ENCODE results near the gene OSBPL3.

Gene OSBPL3

GRCh38 chr7:24834128-24834798 is 145.7 kb downstream of the OSBPL3 start:
- no peak overlapping the region for H3K4me3 Mint-ChIP-seq
- H3K36me3 Mint-ChIP-seq: peaks cover 16% of the 10 kb centered on the region
- H3K9me3 Mint-ChIP-seq: no peaks in the 10 kb centered on the region
- H3K27me3 Mint-ChIP-seq: no peaks in the 10 kb centered on the region
- H3K27ac Mint-ChIP-seq: no peak overlapping the region
- peaks cover 22% of the 10 kb centered on the region for H3K4me1 Mint-ChIP-seq

DNA sequence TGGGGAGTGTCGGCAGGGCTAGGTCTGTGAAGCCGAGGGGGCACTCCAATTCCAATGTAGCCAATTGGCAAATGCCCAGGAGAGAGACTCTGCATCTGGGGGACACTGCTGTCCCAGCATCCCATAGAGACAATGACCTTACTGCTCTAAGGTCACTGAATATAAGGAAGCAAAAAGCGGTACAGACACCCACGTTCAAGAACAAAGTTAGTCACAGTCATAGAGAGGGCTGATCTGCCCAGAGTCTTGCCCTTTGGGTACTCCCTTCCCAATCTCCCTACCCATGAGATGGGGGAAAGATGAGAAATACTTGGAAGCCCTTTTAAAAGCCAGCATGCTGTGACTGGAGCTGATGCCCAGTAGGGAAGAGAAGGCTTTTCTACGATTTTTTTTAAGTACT is 146.4 kb downstream of the OSBPL3 start:
- H3K27me3 Mint-ChIP-seq: no peaks in the 10 kb centered on the region
- peaks cover 12% of the 10 kb centered on the region for H3K36me3 Mint-ChIP-seq
- H3K27ac Mint-ChIP-seq: no peak overlapping the region
- no peak overlapping the region for H3K4me3 Mint-ChIP-seq
- H3K9me3 Mint-ChIP-seq: no peaks in the 10 kb centered on the region
- H3K4me1 Mint-ChIP-seq: peaks cover 27% of the 10 kb centered on the region

GRCh38 chr7:24831240-24831639 is 148.7 kb downstream of the OSBPL3 start:
- Mint-ChIP-seq H3K36me3 (peaks cover 8% of the 10 kb centered on the region), H3K27me3 (no peaks in the 10 kb centered on the region), H3K4me1 (peaks cover 39% of the 10 kb centered on the region), H3K27ac (peak overlapping the region; percentile 87), H3K4me3 (no peak overlapping the region), H3K9me3 (no peaks in the 10 kb centered on the region)

DNA sequence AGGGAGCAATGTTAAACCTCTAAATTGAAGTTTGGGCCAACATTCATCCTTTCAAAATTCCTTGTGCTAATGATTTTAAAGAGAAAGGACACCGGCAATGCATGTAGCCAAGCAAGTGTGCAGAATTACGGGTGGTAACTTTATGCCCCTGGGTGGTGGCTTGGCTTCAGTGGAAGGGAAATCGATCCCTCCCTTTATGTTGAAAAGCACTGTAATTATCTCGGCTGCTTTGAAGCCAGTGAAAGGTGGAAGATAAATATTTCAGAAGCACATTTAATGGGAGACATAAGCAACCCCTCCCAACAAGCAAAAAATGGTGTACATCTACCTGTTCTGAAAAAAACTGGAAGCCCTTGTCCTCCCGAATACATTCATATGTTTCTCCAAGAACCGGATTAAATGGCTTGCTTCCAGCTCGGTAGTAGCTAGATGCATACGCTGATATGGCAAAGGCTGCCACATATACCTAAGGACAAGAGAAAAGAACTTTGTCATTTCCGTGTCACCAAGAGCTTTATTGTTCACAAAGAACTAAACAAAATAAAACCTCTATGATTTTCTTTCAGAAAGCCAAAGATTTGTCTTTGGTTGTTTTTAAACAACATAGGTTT is 149.4 kb downstream of the OSBPL3 start:
- H3K36me3 Mint-ChIP-seq: peaks cover 8% of the 10 kb centered on the region
- no peaks in the 10 kb centered on the region for H3K9me3 Mint-ChIP-seq
- H3K27ac Mint-ChIP-seq: no peak overlapping the region
- H3K4me1 Mint-ChIP-seq: peaks cover 40% of the 10 kb centered on the region
- H3K27me3 Mint-ChIP-seq: no peaks in the 10 kb centered on the region
- no peak overlapping the region for H3K4me3 Mint-ChIP-seq

DNA sequence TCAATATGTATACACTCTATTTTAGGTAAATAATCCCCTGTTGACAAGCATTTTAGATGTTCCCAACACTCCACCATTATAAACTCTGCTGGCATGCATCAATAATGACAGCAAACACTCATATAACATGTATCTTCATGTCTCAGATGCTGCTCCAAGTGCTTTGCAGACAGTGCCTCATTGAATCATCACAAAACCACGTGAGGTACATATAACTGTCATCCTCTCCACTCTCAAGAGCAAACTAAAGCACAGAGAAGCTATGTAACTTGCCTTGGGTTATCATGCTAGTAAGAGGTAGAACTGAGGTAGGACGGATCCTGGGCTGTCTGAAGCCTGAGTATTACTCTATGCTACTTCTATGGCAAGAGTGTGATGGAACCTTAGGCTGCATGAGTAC is 150.2 kb downstream of the OSBPL3 start:
- no peak overlapping the region for H3K4me3 Mint-ChIP-seq
- H3K4me1 Mint-ChIP-seq: peaks cover 44% of the 10 kb centered on the region
- peaks cover 9% of the 10 kb centered on the region for H3K36me3 Mint-ChIP-seq
- no peak overlapping the region for H3K27ac Mint-ChIP-seq
- H3K9me3 Mint-ChIP-seq: no peaks in the 10 kb centered on the region
- H3K27me3 Mint-ChIP-seq: no peaks in the 10 kb centered on the region

GRCh38 chr7:24828891-24829661 is 150.9 kb downstream of the OSBPL3 start:
- Mint-ChIP-seq H3K4me3 (no peak overlapping the region), H3K9me3 (no peaks in the 10 kb centered on the region), H3K27me3 (no peaks in the 10 kb centered on the region), H3K27ac (no peak overlapping the region), H3K36me3 (peaks cover 14% of the 10 kb centered on the region), H3K4me1 (peaks cover 49% of the 10 kb centered on the region)

- H3K4me3 Mint-ChIP-seq: no peak overlapping the region
- no peaks in the 10 kb centered on the region for H3K27me3 Mint-ChIP-seq
- peaks cover 57% of the 10 kb centered on the region for H3K4me1 Mint-ChIP-seq
- H3K27ac Mint-ChIP-seq: peak overlapping the region; percentile 1
- H3K36me3 Mint-ChIP-seq: peaks cover 19% of the 10 kb centered on the region
- no peaks in the 10 kb centered on the region for H3K9me3 Mint-ChIP-seq
Observed at GRCh38 chr7:24827589-24827988, 152.4 kb downstream of the OSBPL3 start.

DNA sequence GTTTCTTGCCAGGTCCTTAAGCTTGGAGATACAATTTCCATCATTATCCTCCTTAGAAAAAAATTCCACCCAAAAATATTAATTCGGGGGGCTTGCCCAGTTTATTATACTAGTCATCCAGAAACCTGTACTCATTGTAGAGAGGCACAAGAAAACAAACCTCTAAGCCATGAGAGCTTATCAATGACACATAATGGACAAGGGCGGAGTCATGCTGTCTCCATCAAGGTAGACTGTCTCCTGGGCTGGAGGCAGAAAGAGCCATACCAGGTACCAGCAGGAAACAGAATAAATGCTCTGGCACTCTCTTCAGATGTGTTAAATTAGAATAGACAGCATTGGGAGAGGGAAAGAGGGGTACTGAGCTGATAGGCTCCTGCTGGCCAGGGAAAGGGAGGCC is 153.0 kb downstream of the OSBPL3 start:
- peaks cover 19% of the 10 kb centered on the region for H3K36me3 Mint-ChIP-seq
- no peaks in the 10 kb centered on the region for H3K27me3 Mint-ChIP-seq
- H3K4me3 Mint-ChIP-seq: peak overlapping the region; percentile 49
- peaks cover 63% of the 10 kb centered on the region for H3K4me1 Mint-ChIP-seq
- H3K9me3 Mint-ChIP-seq: no peaks in the 10 kb centered on the region
- H3K27ac Mint-ChIP-seq: peak overlapping the region; percentile 38

DNA sequence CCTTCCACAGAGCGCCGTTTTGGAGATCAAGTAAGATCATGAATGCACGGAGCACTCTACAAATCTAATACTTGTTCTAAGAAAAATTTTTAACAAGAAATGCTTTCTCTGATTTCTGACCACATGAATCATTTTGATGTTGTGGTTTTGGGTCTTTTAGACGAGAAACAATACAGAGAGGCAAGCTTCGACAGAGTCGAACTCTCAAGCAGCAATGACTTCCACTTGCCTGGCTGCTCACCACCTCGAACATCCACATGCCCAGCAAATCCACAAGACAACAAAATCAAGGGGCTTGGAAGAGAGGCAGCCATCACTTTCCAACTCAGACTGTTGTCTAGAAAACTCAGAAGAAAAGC is 153.3 kb downstream of the OSBPL3 start:
- Mint-ChIP-seq H3K27ac (peak overlapping the region; percentile 90), H3K9me3 (no peaks in the 10 kb centered on the region), H3K4me3 (peak overlapping the region; percentile 49), H3K36me3 (peaks cover 19% of the 10 kb centered on the region), H3K27me3 (no peaks in the 10 kb centered on the region), H3K4me1 (peaks cover 67% of the 10 kb centered on the region)

DNA sequence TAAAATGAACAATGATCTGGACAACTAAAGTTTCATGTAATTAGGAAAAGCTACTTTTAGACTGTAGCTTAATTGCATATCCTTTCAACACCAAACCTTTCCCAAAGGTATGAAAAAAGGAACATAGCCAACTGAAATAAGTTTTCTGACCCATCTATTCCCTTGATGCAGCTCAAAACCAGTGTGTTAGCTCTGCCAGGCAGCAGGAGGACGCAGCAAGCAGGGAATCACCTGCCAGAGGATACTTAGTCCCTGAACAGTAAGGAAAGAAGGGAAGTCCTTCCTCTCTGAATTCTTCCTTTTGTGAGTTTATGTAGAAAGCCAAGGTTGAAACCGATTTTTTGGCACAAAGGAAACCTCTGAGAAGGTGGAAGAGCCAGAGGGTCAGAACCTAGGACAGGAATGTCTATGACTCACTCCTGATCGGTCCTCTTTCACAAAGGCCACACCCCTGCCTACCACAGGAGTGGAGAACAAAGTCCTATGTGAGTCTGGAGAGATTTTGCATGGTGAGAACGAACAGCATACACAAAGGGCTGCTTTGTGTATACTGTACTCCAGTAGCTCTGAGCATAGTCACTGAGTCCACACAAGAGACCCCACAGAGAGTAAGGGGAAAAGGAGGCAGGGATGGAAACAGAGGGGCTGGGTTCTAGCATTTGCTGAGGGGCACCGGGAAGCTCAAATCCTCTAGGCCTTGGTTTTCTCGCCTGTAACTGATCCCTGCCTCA is 153.9 kb downstream of the OSBPL3 start:
- Mint-ChIP-seq H3K9me3 (no peaks in the 10 kb centered on the region), H3K27ac (peak overlapping the region; percentile 90), H3K36me3 (peaks cover 19% of the 10 kb centered on the region), H3K27me3 (no peaks in the 10 kb centered on the region), H3K4me3 (peak overlapping the region; percentile 49), H3K4me1 (peaks cover 71% of the 10 kb centered on the region)

DNA sequence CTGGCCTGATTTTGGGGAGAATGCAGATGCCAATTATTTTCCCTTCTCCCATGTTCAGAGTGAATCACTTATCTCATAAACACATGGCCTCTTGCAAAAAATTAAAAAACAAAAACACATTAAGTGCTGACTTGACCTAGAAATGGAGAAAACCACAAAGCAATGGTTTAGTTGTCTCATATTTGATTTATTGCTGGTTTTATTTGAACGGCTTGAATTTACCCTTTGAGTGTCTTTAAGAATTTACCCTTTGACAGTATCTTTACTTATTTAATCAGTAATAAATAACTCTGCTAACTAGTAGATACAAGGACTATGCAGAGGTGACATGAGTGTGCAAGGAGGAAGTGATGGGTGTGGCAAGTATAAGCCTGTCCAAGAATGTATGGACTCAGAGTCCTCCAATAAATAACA is 154.6 kb downstream of the OSBPL3 start:
- Mint-ChIP-seq H3K9me3 (no peaks in the 10 kb centered on the region), H3K27ac (no peak overlapping the region), H3K27me3 (no peaks in the 10 kb centered on the region), H3K4me1 (peaks cover 75% of the 10 kb centered on the region), H3K4me3 (no peak overlapping the region), H3K36me3 (peaks cover 15% of the 10 kb centered on the region)

- H3K36me3 Mint-ChIP-seq: peaks cover 13% of the 10 kb centered on the region
- H3K9me3 Mint-ChIP-seq: no peaks in the 10 kb centered on the region
- H3K27me3 Mint-ChIP-seq: no peaks in the 10 kb centered on the region
- no peak overlapping the region for H3K4me3 Mint-ChIP-seq
- peaks cover 80% of the 10 kb centered on the region for H3K4me1 Mint-ChIP-seq
- H3K27ac Mint-ChIP-seq: peak overlapping the region; percentile 82
Observed at GRCh38 chr7:24824896-24825295, 155.1 kb downstream of the OSBPL3 start.

DNA sequence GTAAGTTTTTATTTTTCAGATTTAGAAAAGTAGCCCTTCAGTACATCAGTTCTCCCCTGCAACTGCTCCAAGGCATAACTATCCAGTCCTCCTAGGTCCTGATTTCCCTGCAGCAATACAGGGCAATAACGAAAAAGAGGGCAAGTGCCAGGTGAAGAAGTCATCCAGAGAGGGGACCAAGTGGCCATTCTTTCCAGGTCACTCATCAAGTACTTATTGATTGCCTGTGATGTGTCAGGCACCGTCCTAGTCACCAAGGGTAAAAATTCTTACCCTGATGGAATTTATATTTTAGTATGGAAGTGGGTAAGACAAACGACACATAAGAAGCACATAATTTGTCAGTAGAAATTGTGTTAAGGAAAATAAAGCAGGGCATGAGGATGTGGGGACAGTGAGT is 155.6 kb downstream of the OSBPL3 start:
- Mint-ChIP-seq H3K36me3 (peaks cover 13% of the 10 kb centered on the region), H3K4me3 (no peak overlapping the region), H3K27ac (peak overlapping the region; percentile 82), H3K27me3 (no peaks in the 10 kb centered on the region), H3K9me3 (no peaks in the 10 kb centered on the region), H3K4me1 (peaks cover 84% of the 10 kb centered on the region)

- Mint-ChIP-seq H3K4me3 (peak overlapping the region; percentile 58), H3K27me3 (no peaks in the 10 kb centered on the region), H3K27ac (peak overlapping the region; percentile 87), H3K9me3 (no peaks in the 10 kb centered on the region), H3K36me3 (peaks cover 22% of the 10 kb centered on the region), H3K4me1 (peaks cover 69% of the 10 kb centered on the region)
Observed at GRCh38 chr7:24821754-24822054, 158.3 kb downstream of the OSBPL3 start.

GRCh38 chr7:24821045-24821753 is 158.8 kb downstream of the OSBPL3 start:
- Mint-ChIP-seq H3K36me3 (peaks cover 26% of the 10 kb centered on the region), H3K4me1 (peaks cover 64% of the 10 kb centered on the region), H3K4me3 (peak overlapping the region; percentile 58), H3K9me3 (no peaks in the 10 kb centered on the region), H3K27me3 (no peaks in the 10 kb centered on the region), H3K27ac (peak overlapping the region; percentile 87)

Data from activated naive CD4-positive, alpha-beta T cell treated with anti-CD3 and anti-CD28 coated beads, Interleukin-2, amount 50 U/mL, for 24 hours (primary cell).